ENCODE results near the gene IGF2BP2. TPM values are rescaled to one million over a fixed set of nuclear protein-coding genes. Genes with fewer than 3 reads are reported as not detected.

Gene IGF2BP2
- total RNA-seq, 2 donors from 2014 or later, result 143 to 162 TPM

- no peak overlapping the region for H3K4me3 Mint-ChIP-seq
- Histone ChIP-seq H3K9ac (ENCODE audit: extremely low read depth, low read length, poor library complexity, severe bottlenecking) (no peak overlapping the region), H3K27ac (ENCODE audit: low read depth, low read length) (no peak overlapping the region), H3K36me3 (ENCODE audit: control insufficient read depth, insufficient read depth, low read length) (no peaks in the 10 kb centered on the region), H3K9me3 (ENCODE audit: control insufficient read depth, low read length) (peaks cover 8% of the 10 kb centered on the region), H3K27me3 (ENCODE audit: control insufficient read depth, insufficient read depth, low read length, poor library complexity, severe bottlenecking) (no peaks in the 10 kb centered on the region), H3K4me3 (ENCODE audit: low read length) (no peak overlapping the region), H3K4me1 (ENCODE audit: control insufficient read depth, insufficient read depth, low read length) (no peaks in the 10 kb centered on the region)
- no peak for TF ChIP-seq CTCF (conservative IDR thresholded peaks at IDR 0.05)
- peaks cover 6% of the 10 kb centered on the region for H3K9me3 Mint-ChIP-seq
- H3K27ac Mint-ChIP-seq, result no peak overlapping the region
- no peaks in the 10 kb centered on the region for H3K27me3 Mint-ChIP-seq (ENCODE audit: insufficient read depth)
- WGBS, 2 experiments (ENCODE audit: insufficient coverage in 1 of 2, insufficient read length in 1 of 2), result 92 to 100% methylated on average over 1 to 3 of the region's 3 CpGs
- no peaks in the 10 kb centered on the region for H3K4me1 Mint-ChIP-seq
- no peak for DNase-seq
- H3K36me3 Mint-ChIP-seq (ENCODE audit: low read depth), result no peaks in the 10 kb centered on the region
These were observed 12.6 kb upstream of the IGF2BP2 start for GRCh38 chr3:185837414-185837813.

- no peak overlapping the region for H3K9ac ChIP-seq (ENCODE audit: extremely low read depth, low read length, poor library complexity, severe bottlenecking)
- Mint-ChIP-seq H3K4me3 (no peak overlapping the region), H3K27ac (no peak overlapping the region), H3K9me3 (peaks cover 51% of the 10 kb centered on the region), H3K27me3 (ENCODE audit: insufficient read depth) (peaks cover 1% of the 10 kb centered on the region), H3K4me1 (no peaks in the 10 kb centered on the region), H3K36me3 (ENCODE audit: low read depth) (peaks cover 42% of the 10 kb centered on the region)
- no peaks in the 10 kb centered on the region for H3K27me3 ChIP-seq (ENCODE audit: control insufficient read depth, insufficient read depth, low read length, poor library complexity, severe bottlenecking)
- peaks cover 35% of the 10 kb centered on the region for H3K36me3 ChIP-seq (ENCODE audit: control insufficient read depth, insufficient read depth, low read length)
- no peak for TF ChIP-seq CTCF (conservative IDR thresholded peaks at IDR 0.05)
- H3K4me3 ChIP-seq (ENCODE audit: low read length), result no peak overlapping the region
- H3K27ac ChIP-seq (ENCODE audit: low read depth, low read length), result no peak overlapping the region
- no peak for DNase-seq
- peaks cover 59% of the 10 kb centered on the region for H3K9me3 ChIP-seq (ENCODE audit: control insufficient read depth, low read length)
- no peaks in the 10 kb centered on the region for H3K4me1 ChIP-seq (ENCODE audit: control insufficient read depth, insufficient read depth, low read length)
These were observed 7.1 kb upstream of the IGF2BP2 start for GRCh38 chr3:185831990-185832389.

- peaks cover 56% of the 10 kb centered on the region for H3K9me3 Mint-ChIP-seq
- H3K4me1 Mint-ChIP-seq, result peaks cover 7% of the 10 kb centered on the region
- no peak overlapping the region for H3K9ac ChIP-seq (ENCODE audit: extremely low read depth, low read length, poor library complexity, severe bottlenecking)
These were observed 6.4 kb upstream of the IGF2BP2 start for GRCh38 chr3:185831195-185831594.

More at GRCh38 chr3:185831195-185831594, 6.4 kb upstream of the IGF2BP2 start:
- H3K27me3 ChIP-seq (ENCODE audit: control insufficient read depth, insufficient read depth, low read length, poor library complexity, severe bottlenecking), result no peaks in the 10 kb centered on the region
- H3K4me3 ChIP-seq (ENCODE audit: low read length), result no peak overlapping the region
- Mint-ChIP-seq H3K4me3 (no peak overlapping the region), H3K27me3 (ENCODE audit: insufficient read depth) (peaks cover 4% of the 10 kb centered on the region), H3K27ac (no peak overlapping the region), H3K36me3 (ENCODE audit: low read depth) (peaks cover 48% of the 10 kb centered on the region)
- peaks cover 37% of the 10 kb centered on the region for H3K36me3 ChIP-seq (ENCODE audit: control insufficient read depth, insufficient read depth, low read length)
- H3K27ac ChIP-seq (ENCODE audit: low read depth, low read length), result no peak overlapping the region
- no peak for DNase-seq
- H3K9me3 ChIP-seq (ENCODE audit: control insufficient read depth, low read length), result peaks cover 59% of the 10 kb centered on the region
- H3K4me1 ChIP-seq (ENCODE audit: control insufficient read depth, insufficient read depth, low read length), result no peaks in the 10 kb centered on the region
- TF ChIP-seq CTCF (conservative IDR thresholded peaks at IDR 0.05), result no peak
- WGBS, 2 experiments (ENCODE audit: insufficient coverage in 1 of 2, insufficient read length in 1 of 2), result 88 to 100% methylated on average over 2 to 3 of the region's 3 CpGs

Measured in endodermal cell (in vitro differentiated cells).